PFSK-1 (cell line): Measurements from ENCODE around the gene NFATC4.

Source experiments
- FOXP2 ChIP-seq: optimal IDR thresholded peaks from 2 replicates; pipeline ENCODE3; 2011; ENCODE audit warnings: borderline replicate concordance, control low read depth, inconsistent platforms; ENCODE audit not compliant: insufficient read depth; ENCODE audit errors: extremely low read length, extremely low read depth
- POLR2AphosphoS5 ChIP-seq: IDR thresholded peaks from 2 replicates; pipeline ENCODE4 v1.6.1; 2012; ENCODE audit warnings: low read depth, mild to moderate bottlenecking, control low read depth, low read length, moderate library complexity
- REST ChIP-seq, 2 experiments: IDR thresholded peaks; 2 replicates each; pipeline versions ENCODE4 v1.6.1 to v1.8.0; 2011 to 2012; ENCODE audit warnings: low read depth in 2 of 2, low read length in 2 of 2, control low read depth in 1 of 2, inconsistent platforms in 1 of 2, mild to moderate bottlenecking in 1 of 2, moderate library complexity in 1 of 2; ENCODE audit not compliant: insufficient read depth in 1 of 2

- TF ChIP-seq REST (IDR thresholded peaks at IDR 0.05; ENCODE audit: insufficient read depth in 1 of 2, low read depth in 2 of 2, low read length in 2 of 2) (no peak), POLR2AphosphoS5 (no peak), FOXP2 (no peak)
These were observed 40.8 kb downstream of the NFATC4 start for GRCh38 chr14:24408764-24409163.
